Activated effector memory CD4-positive, alpha-beta T cell treated with anti-CD3 and anti-CD28 coated beads, Interleukin-2, amount 50 U/mL, for 16 hours (primary cell): ENCODE data around the gene UGT1A6.
"Not testable (repeated sequence)": the region's sequence is repeated elsewhere in the genome, so short reads cannot be mapped to it uniquely, and the experiment has no call there.

Experiments used
- DNase-seq: peaks from one replicate; pipeline ENCODE4 v3.0.0-alpha.2; 2020

The UGT1A6 gene

DNA sequence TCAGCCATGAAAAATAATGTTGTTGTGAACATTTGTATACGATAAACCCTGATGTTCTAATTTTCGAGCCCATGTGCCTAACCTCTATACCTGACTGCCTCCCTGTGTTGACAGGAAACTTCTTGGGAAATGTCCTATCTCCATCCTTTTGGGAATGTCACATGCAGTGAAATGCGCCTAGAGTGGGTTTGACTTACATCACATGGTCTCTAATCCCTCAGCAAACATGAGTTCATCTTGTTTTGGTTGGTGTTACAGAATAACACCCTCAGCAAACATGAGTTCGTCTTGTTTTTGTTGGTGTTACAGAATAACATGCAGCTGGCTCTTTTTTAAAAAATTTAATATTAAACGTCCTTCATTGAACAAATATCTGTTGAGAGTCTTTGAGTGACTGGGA lies 4.3 kb upstream of the UGT1A6 start:
- no peak for DNase-seq

DNA sequence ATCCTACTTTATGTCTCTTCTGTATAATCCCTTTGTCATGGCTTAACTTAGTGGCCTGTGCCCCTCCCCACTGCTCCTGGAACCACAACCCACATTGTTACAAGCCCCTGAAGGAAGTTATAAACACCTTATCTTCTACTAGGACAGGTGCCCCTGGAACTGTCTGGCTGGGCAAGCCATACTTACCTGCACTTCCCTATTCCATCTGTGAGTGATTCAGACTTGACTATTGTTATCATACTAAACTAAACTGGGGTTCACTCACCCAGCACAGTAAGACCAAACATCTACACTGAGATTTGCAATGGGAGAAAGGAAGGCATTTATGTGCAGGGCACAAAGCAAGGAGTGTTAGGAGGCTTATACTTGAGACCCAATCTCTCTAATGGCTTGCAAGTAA lies 3.7 kb upstream of the UGT1A6 start:
- no peak for DNase-seq

DNA sequence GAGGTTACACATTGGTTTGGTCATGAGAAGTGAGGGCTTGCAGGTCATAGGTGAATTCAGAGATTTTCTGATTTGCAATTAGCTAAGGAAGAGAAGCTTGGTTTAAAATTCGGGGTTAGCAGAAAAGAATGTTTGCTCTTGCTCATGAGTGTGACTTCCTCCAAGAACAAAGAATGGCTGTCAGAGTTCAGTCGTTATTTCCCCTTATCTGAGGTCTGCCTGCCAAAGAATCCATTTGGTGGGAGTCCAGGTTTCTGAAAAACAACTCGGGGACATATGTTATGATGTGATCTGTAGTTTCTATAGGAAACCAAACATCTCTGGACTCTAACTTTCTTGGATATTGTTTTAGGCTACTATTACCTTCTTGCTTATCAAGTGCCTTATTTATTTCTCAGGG lies 3.2 kb upstream of the UGT1A6 start:
- no peak for DNase-seq

DNA sequence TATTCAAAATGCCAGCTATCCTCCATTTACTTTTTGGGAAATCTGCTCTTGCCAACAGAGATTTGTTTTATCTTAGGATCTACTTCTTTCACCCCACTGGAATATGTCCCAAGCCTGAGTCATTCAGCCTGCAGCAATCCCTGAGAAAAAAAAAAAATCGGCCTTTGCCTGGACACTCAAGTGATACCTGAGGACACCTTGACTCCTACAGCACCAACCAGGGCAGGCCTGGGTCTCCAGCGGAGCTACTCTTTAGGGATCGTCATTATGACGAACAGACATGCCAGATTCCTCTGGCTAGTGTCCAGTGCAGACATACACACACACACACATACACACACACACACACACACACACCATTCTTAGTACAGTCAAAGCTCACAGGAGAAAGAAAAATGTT lies 2.2 kb upstream of the UGT1A6 start:
- no peak for DNase-seq

DNA sequence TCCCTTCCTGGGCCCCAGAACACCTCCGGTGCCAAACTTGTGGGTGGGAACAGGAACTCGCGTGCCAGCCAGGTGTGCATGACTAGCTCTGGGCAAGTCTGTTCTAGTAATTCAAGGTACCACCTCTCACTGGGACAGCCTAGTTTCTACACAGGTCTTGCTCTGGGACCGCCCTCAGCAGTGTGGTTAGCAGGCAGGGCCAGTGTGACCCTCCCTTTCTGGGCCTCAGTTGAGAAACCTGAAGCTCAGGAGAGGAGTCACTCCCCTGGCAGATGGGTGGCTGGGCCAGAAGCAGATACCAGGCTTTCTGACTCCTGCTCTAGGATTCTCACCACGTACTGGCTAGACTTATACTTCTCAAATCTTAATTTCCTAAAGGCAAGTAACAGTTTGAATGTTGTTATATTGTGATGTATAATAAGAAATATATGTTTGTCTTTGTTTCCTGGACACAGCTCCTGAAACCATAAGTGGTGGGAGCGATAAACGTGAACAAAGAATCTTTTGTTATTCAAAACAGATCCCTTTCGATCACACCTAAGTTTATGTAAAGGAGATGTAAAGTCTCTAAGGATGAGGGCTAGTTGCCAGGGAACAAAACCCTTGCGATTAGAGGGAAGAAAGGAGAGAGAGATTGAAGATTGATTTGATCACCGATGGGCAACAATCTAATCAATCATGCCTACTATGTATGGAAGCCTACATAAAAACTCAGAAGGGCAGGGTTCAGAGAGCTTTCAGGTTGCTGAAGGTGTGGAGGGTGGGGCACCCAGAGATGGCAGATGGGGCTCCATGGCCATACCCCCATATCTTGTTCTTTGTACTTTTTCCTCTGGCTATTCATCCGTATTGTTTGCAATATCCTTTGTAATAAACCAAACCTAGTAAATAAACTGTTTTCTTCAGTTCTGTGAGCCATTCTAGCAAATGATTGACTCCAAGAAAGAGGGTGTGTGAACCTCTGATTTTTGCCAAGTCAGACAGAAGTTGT lies 952 bp upstream of the UGT1A6 start:
- no peak for DNase-seq

DNA sequence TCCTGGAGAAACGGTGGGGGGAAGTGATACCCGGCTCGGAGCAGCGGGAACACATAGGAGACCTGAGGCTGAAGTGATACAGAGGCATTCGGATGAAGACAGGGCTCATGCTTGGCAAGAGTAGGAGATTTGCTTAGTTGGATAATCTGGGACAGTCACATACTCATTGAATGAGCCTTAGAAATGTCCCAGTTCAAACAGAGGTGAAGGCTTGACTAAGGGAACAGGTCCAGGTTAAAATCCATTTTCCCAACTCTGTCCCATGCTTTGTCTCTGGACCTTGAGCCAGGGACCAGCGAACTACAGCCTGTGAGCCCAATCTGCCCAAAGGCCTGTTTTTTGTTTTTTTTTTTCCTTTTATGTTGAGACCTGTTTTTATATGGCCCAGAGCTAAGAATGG lies 1.3 kb downstream of the UGT1A6 start:
- DNase-seq = no peak

DNA sequence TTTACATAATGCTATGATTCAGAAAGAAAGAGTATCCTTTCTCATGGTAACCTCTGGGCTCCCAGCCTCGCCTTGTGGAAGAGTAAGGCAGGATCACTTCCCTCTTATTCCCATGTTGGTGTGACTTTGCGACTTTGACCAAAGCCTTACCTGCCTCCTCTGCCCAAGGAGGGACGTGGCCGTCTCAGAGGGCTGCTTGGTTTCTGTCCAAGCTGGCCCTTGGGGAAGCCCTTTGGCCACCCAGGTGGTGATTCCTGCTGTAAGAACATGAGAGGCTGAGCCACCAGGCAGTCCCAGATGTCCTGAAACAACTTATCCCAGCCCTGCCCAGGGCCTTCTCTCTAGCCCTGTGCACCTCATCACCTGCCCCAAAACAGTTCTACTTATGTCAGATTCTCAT lies 6.0 kb downstream of the UGT1A6 start:
- DNase-seq = no peak

DNA sequence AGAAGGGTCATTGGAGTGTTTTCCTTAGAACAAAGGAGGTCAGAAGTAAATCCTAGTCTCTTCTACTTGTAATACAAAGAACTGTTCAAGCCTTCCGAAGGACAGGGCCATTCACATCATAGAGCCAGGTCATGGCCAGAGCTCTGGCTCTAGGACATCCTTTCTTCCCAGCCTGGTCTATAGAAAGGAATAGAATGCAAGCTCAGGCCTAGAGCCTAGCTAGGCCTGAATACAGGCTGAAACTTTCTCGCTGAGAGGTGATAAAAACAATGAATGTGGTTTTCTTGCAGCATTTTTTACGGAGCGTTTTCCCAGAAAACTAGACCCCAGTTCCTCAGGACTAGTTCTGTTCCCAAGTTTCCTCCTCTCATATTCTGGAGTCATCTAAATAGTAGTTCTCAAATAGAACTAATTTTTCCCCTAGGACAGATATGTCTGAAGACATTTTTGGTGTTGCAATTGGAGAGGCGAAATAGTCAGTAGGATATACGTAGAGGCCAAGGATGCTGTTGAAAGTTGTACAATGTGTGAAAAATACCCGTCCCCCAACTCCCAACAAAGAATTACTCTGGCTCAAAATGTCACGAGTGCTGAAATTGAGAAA lies 6.8 kb downstream of the UGT1A6 start:
- DNase-seq = no peak

DNA sequence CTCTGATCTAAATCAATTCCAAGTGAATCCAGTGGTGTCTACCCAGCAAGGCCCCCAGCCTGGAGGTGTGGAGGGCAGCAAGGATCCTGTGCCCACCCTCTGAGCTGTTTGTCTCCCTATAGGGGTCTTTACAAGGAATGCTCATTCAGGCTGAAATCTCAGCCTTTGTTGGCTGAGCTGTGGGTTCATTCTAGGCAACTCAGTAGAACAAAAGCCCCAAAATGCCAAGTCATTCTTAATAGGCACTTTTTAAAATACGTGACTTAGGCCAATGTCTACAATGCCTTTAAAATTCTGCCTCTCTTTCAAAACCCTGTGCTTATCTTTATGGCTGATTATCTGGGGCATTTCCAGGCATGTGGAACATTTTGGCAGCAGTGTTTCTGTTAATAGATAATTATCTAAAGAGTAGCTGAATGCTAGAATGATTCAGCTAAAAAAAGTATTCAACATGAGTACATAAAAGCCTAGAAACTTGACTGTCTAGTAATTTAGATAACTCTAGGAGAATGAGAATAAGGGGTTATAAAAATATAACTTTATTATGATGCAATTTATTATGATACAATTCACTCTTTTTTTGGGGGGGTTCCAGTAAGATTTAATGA lies 7.4 kb downstream of the UGT1A6 start:
- DNase-seq = no peak

DNA sequence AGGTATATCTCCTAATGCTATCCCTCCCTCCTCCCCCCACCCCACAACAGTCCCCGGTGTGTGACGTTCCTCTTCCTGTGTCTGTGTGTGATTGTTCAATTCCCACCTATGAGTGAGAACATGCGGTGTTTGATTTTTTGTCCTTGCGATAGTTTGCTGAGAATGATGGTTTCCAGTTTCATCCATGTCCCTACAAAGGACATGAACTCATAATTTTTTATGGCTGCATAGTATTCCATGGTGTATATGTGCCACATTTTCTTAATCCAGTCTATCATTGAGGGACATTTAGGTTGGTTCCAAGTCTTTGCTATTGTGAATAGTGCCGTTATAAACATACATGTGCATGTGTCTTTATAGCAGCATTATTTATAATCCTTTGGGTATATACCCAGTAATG lies 8.2 kb downstream of the UGT1A6 start:
- not testable (repeated sequence) for DNase-seq

DNA sequence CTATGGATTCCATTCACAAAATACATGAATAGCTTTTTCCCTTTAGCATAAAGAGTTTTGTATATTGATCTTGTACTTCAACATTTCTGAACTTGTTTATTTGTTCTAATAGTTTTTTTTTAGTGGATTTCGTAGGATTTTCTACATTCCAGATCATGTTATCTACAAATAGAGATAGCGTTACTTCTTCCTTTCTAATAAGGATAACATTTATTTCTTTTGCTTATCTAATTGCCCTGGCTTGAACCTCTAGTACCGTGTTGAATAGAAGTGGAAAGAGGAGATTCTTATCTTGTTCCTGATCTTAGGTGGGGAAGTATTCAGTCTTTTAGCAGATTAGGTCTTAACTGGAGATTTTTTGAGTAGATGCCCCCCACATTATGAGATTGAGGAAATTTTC lies 9.5 kb downstream of the UGT1A6 start:
- no peak for DNase-seq

DNA sequence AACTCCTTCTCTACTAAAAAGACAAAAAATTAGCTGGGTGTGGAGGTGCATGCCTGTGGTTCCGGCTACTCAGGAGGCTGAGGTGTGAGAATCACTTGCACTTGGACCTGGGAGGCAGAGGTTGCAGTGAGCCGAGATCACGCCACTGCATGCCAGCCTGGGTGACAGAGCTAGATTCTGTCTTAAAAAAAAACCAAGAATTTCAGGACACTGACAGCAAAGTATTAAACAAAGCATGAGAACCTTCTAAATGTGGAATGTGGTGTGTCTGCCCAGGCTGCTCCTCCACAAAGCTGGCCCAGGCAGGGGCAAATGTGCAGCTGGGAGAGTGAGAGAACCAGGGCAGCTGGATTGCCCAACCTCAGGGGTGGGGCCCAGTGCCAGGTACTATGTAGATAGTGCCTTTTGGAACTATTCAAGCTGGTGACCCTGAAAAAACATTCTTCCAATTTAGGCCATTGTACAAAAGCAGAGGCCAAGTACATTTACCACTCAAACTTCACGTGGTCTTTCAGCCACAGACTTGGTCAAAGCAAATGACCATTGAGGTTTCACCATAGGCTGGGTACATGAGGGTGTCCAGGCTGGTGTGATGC lies 13.3 kb downstream of the UGT1A6 start:
- no peak for DNase-seq

DNA sequence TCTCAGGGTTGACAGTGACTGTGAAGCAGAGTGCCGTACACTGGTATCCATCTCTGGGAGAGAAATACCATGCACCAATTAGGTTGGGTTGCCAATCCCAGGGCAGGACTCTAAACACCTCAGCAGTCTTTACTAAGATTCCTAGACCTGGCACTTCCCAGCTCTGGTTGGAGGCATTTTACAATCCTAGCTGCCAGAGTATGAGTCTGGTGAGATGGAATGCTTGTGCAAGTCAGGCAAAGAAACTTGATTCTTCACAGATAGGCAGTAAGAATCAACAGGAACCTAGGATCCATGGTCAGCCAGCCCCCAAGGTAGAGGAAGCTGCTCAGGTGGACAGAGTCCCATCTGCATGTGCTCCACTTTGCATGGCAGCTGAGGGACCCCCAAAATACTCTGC lies 14.0 kb downstream of the UGT1A6 start:
- no peak for DNase-seq

DNA sequence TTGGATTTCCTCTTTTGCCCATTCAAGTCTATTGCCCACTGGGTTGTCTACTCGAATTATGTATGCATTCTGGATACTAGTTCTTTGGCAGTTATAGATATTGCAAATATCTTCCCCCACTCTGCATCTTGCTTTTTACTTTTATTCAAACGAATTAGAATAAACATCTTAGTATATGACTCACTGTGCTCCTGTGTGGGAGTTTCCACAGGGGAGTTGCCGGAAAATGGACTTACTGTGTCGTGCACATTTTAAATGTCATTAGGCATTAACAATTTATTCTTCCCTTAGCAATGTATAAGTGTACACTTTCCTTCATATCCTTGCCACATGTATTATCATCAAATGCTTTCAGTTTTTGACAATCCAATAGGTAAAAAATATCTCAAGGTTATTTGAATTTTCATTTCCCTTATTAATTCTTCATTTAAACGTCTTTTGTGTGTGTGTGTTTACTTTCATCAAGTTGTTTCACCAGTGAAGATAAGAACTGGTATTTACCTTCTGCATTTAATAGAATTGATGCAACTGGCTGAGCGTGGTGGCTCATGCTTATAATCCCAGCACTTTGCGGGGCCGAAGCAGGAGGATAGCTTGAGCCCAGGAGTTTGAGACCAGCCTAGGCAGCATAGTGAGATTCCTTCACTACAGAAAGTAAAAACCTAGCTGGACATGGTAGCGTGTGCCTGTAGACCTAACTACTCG lies 15.4 kb downstream of the UGT1A6 start:
- DNase-seq = no peak

DNA sequence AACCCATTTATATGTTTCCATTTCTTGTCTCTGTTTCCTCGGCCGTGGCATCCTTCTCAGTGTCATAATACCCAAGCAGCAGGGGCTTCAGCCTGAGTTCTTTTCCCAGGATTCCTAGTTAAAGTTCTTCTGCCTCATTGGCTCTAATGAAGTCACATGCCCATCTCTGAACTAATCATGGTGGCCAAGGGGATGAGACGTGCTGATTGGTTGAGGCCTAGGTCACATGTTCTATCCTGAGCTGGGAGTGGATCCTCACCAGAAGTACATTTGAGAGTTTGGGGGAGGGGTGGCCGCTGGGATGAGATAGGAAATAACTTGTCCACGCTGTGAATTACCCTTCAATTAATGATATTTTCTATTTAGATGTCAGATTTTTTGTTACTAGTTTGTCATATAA lies 16.3 kb downstream of the UGT1A6 start:
- no peak for DNase-seq

DNA sequence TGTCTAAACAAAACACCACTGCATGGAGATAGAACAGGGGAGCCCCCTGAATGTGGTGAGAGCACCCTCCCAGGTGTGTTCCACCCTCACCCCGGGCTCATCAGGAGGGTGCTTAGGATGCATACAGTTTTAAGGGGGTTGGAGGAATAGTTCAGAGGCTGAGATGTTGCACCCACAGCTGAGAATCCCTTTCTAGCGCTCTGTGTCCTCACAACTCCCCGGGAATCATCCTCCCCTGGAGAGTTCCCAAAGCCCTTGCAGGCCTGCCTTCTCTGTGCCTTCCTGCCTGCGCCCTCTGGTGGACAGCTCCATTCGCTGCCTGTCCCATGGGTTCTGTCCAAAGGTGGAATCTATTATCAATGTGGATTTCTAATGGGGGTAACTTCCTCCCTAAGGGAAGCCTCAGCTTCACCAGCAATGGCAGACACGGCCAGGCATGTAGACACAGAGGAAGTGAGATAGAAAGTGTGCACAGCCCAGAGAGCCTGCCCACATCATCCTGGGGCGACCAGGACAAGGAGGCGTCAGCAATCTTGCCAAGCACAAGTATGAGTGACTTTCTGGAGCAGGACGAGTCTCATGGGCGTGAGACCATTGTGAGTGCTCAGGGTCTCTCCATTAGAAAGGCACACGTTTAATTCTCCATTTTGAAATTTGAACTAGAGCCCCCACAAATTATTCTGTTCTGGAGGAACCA lies 18.8 kb downstream of the UGT1A6 start:
- peak; percentile 88 for DNase-seq

DNA sequence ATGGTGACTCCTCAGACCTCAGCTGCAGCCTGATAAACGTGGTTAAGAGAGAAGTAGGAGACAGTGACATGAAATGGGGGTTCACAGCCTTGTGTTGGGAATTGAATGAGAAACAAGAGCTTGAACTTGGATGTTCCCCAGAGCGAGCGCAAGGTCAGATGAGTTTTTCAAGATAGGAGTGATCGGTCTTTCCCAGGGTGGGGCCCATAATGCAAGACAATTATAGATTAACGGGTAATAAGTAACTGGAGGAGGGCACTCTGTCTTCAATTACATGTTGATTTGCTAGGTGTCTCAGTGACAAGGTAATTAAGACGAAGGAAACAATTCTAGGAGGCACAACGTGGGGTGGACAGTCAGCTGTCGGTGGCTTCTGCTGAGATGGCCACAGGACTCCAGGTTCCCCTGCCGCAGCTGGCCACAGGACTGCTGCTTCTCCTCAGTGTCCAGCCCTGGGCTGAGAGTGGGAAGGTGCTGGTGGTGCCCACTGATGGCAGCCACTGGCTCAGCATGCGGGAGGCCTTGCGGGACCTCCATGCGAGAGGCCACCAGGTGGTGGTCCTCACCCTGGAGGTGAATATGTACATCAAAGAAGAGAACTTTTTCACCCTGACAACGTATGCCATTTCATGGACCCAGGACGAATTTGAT lies 20.0 kb downstream of the UGT1A6 start, which contains the start of gene UGT1A5:
Gene UGT1A5, plus strand, starts transcription at position 297 of the 651 bp plus-strand sequence. Its CDS starts 85 bp downstream, at position 382.
- DNase-seq = no peak

DNA sequence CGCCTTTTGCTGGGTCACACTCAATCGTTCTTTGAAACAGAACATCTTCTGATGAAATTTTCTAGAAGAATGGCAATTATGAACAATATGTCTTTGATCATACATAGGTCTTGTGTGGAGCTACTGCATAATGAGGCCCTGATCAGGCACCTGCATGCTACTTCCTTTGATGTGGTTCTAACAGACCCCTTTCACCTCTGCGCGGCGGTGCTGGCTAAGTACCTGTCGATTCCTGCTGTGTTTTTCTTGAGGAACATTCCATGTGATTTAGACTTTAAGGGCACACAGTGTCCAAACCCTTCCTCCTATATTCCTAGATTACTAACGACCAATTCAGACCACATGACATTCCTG lies 20.5 kb downstream of the UGT1A6 start:
- no peak for DNase-seq

DNA sequence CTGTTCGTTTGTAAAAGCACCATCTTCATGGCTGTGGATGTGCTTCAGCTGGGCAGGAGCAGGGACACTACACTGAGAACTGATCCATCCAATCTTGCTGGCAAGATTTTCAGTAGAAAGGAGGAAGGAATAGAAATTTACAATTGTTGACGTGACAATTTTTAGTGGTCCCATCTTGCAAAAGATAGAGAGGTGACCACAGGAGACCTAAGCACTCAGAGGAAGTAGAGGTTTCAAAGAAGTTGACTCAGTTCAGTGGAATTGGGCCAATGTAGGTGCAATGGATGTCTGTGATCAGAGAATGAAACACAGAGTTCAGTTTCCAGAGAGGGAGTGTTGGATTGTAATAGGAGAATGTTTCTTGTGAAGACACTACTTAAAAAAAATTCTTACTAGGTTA lies 21.4 kb downstream of the UGT1A6 start:
- no peak for DNase-seq

DNA sequence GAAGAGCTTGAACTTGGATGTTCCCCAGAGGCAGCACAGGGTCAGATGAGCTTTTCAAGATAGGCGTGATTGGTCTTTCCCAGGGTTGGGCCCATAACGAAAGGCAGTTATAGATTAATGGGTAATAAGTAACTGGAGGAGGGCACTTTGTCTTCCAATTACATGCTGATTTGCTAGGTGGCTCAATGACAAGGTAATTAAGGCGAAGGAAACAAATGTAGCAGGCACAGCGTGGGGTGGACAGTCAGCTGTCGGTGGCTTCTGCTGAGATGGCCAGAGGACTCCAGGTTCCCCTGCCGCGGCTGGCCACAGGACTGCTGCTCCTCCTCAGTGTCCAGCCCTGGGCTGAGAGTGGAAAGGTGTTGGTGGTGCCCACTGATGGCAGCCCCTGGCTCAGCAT lies 25.9 kb downstream of the UGT1A6 start, which contains the start of gene UGT1A4:
Gene UGT1A4, plus strand, starts transcription at position 185 of the 400 bp plus-strand sequence. Its CDS starts 85 bp downstream, at position 270.
- DNase-seq = no peak

DNA sequence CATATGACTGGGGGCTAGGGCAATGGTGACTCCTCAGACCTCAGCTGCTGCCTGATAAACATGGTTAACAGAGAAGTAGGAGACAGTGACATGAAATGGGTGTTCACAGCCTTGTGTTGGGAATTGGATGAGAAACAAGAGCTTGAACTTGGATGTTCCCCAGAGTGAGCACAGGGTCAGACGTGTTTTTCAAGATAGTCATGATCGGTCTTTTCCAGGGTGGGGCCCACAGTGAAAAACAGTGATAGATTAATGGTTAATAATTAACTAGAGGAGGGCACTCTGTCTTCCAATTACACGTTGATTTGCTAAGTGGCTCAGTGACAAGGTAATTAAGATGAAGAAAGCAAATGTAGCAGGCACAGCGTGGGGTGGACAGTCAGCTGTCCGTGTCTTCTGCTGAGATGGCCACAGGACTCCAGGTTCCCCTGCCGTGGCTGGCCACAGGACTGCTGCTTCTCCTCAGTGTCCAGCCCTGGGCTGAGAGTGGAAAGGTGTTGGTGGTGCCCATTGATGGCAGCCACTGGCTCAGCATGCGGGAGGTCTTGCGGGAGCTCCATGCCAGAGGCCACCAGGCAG lies 36.1 kb downstream of the UGT1A6 start, which contains the start of gene UGT1A3:
Gene UGT1A3, plus strand, starts transcription at position 320 of the 579 bp plus-strand sequence. Its CDS starts 85 bp downstream, at position 405.
- DNase-seq = no peak
